ENCODE data around the gene IQGAP2.
A peak's percentile ranks its signal among the peaks of the same experiment; 100 is the strongest.

IQGAP2 gene

DNA sequence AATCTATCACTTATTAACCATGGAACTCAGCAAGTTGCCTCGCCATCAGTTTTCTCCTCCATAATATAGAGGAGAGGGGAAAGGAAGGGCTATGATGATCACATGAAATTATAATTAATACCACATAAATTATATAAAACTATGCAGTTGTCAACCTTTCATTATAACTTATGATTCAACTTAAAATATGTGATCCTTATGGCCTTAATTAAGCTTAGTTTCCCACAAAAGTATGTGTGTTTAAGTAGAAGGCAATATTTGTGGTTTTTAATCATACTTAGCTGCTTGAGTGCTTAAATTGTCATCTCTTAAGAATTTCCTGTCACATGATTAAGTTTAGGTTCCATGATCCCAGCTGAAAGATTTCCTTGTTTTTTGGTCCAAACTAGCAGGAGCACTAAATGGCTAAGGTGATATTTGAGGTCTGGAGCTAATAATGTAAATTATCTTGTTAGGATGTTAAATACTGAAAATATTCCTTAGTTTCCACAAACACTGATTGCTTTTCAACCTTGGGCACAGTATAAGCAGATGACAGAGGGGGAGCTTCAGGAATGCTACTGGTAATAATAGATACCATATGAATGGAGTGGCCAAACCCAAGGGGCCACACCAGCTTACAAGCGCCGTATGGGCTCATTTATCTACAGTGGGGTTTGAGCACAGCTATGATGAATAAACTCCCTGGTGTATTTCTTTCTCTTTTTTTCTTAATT is 286.4 kb downstream of the IQGAP2 start:
- no peak for DNase-seq (ENCODE audit: low spot score)

DNA sequence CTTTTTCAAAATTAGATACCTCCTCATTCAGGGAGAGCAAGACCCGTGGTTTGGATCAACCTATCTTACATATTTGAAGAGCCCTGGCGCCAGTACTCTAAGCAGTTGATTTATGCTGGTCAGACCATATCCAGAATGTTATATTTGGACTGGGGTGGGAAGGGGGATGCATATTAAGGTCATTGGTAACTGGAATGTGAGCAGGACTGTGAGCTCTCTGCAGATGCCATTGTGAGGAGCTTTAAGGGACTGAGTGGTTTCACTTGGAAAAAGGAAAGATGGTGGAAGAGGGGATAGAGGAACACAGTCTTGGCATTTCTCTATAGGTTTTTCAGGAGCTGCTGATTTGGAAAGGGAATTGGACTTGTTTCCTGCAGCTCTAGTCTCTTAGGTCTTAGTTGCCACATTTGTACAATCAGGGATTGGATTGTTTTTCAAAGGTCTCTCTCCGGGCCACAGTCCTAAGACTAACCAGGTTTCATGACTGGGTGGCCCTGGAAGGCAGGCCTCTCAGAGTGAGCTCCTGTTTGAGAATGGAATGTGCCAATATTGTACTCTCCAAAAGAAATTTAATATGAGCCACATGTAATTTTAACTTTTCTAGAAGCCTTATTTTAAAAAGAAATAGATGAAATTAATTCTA is 287.1 kb downstream of the IQGAP2 start:
- DNase-seq (ENCODE audit: low spot score), result no peak

DNA sequence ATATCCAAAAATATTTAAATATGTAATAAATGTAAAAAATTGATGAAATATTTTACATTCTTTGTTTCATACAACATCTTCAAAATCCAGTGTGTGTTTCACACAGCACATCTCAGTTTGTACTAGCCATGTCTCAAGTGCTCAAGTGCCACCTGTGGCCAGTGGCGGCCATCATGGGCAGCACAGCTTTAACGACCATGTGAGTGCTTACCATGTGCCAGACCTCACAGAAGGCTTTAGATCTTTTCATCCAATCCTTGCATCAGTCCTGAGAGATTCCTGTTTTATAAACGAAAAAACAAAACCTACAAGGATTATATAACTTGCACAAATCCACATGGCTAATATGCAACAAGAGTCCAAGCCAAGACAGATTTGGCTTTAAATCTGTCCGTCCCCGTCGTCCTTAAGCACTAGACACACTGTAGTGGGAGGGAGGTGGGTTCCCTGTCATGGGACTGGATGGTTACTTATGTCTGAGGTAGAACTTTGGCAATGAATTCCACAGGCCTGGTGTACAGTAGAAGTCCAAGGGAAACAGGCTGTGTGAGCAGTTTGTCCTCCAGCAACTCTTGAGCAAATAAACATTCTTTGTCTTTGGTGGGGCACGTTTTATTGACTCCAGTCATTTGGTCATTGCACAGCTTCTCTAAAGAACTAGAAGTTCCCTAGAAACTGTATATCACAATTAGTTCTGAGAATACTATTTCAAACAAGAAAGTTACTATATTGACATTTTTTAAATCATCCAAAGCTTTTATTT is 287.8 kb downstream of the IQGAP2 start:
- DNase-seq (ENCODE audit: low spot score), result no peak

GRCh38 chr5:76691467-76692273 is 288.6 kb downstream of the IQGAP2 start:
- DNase-seq (ENCODE audit: low spot score), result no peak

DNA sequence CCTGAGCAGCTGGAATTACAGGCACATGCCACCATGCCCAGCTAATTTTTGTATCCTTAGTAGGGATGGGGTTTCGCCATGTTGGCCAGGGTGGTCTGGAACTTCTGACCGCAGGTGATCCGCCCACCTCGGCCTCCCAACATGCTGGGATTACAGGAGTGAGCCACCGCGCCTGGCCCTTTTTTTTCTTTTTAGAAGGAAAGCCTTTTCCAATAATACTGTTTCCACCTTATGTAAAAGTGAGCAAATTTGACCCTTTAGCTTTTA is 289.1 kb downstream of the IQGAP2 start:
- no peak for DNase-seq (ENCODE audit: low spot score)

- DNase-seq (ENCODE audit: low spot score), result no peak
Measured at GRCh38 chr5:76692651-76693050, 289.6 kb downstream of the IQGAP2 start.

- DNase-seq (ENCODE audit: low spot score), result no peak
Measured at GRCh38 chr5:76693141-76693540, 290.1 kb downstream of the IQGAP2 start.

- no peak for DNase-seq (ENCODE audit: low spot score)
Measured at GRCh38 chr5:76694317-76694716, 291.2 kb downstream of the IQGAP2 start.

DNA sequence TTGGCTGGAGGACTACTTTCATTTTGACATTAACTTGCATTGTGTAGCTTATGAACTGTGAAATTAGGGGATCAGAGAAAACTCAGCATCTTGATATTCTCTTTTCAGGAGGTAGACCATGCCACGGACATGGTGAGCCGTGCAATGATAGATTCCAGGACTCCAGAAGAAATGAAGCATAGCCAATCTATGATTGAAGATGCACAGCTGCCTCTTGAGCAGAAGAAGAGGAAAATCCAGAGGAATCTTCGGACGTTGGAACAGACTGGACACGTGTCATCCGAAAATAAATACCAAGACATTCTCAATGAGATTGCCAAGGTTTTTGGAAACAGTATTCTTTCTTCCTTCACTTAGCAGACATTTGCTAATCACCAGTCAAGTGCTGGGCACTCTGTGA is 292.3 kb downstream of the IQGAP2 start:
- no peak for DNase-seq (ENCODE audit: low spot score)

DNA sequence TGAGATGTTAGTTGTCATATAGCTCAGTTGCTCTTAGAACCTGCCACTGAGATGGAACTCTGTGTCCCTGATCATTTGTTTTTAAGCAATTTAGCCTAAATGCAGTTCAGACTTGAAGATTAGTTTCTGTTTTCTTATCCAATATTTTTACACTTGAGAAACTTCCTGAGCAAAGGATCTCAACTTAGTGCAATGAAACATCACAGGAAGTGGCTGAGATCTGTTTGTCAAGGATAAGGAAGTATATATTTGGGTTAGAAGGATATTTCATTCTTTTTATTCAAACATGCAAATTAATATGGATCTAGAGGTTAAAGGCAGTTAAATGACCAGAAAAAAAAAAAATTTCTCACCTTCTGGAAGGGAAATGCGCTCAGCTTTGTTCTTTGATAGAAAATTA is 293.2 kb downstream of the IQGAP2 start:
- no peak for DNase-seq (ENCODE audit: low spot score)

- no peak for DNase-seq (ENCODE audit: low spot score)
Measured at GRCh38 chr5:76697670-76698069, 294.6 kb downstream of the IQGAP2 start.

DNA sequence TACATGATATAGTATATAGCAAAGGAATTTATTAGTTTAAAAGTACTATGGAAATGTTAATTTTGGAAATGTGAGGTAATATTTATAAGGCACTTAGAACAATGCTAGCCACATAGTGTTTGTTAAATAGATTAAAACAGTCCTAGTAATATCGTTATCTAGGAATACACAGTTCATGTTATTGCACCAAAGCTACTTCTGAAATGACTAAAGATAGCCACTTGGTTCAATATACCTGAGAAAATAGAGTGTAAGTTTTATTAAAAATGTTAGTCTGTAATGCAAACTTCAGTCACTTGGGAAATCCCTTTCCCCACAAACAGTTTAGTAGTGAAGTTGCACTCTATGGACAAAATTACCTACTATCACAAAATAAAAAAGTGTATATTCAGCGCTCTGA is 297.5 kb downstream of the IQGAP2 start:
- no peak for DNase-seq (ENCODE audit: low spot score)

GRCh38 chr5:76701298-76701697 is 298.2 kb downstream of the IQGAP2 start:
- no peak for DNase-seq (ENCODE audit: low spot score)

DNA sequence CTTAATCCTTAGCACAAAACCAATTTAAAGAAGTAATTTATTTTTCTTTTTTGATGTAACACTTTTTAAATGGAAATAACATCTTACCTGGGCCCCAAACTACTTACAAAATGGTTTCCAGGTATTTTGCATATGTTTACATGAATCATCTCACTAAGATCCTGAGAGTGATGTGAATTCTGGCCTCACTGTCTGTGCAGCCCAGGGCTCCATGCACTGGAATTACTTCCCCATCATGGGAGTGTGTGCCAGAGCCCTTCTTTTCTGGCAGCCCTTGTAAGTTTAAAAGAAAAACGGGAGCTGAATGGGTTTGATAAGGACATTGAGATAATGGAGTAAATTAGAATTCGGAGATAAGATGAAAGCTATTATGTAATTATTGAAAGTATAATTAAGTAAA is 300.6 kb downstream of the IQGAP2 start:
- DNase-seq (ENCODE audit: low spot score), result no peak

DNA sequence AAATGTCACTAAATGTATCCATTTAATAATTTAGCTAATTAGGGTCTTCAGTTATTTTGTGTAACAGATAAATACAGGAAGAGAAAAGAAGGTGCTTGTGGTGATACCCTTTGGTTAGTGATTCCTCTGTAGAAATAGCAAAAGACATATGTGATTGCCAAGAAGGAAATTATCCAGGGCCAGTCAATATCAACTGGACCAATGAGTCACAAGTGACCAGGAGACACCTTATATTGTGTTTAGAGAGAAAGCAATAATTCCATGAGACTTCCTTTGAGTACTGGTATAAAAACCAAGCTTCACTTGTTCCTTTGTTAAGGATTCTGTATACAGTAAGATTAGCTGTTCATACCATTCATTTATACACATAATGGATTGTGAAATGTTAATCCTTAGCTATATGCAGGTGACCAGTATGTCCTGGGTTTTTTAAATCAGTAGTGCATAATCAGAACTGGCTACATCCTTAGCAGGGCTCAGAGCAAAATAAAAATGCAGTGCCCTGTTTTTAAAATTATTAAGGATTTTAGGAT is 301.1 kb downstream of the IQGAP2 start:
- DNase-seq (ENCODE audit: low spot score), result no peak

GRCh38 chr5:76705574-76705973 is 302.5 kb downstream of the IQGAP2 start:
- no peak for DNase-seq (ENCODE audit: low spot score)

DNA sequence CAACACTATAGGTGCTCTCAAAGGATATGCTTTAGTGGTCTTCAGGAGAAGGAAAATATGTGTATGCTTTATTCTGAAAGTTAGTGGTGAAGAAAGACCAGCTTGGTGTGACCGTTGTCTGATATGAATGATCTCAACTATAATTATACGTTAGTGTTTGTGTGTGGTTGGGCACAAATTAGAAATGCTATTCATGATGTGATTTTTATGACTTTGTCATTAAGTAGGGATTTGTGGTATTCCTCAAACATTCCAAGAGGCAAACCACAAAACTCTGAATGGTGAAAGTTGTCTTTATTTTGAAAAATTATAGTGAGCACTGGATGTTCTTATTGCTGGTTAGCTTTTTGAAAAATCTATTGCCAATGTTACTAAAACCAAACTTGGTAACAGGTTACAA is 306.7 kb downstream of the IQGAP2 start:
- DNase-seq (ENCODE audit: low spot score), result no peak

GRCh38 chr5:76710991-76711390 is 307.9 kb downstream of the IQGAP2 start:
- no peak for DNase-seq (ENCODE audit: low spot score)

GRCh38 chr5:76714751-76715485 is 311.8 kb downstream of the IQGAP2 start:
- DNase-seq (ENCODE audit: low spot score), result no peak

DNA sequence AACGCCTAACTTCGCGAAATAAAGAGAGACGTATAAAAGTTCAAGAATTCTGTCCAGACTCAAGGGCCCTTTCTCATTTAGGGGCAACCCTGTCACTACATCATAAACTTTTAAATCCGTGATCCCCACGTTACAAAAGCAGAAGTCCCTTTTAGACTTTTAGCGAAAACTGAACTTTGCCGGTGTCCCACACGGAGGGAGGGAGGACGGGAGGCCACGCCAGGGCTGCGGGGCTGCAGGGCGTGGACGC is 312.3 kb downstream of the IQGAP2 start:
- no peak for DNase-seq (ENCODE audit: low spot score)

DNA sequence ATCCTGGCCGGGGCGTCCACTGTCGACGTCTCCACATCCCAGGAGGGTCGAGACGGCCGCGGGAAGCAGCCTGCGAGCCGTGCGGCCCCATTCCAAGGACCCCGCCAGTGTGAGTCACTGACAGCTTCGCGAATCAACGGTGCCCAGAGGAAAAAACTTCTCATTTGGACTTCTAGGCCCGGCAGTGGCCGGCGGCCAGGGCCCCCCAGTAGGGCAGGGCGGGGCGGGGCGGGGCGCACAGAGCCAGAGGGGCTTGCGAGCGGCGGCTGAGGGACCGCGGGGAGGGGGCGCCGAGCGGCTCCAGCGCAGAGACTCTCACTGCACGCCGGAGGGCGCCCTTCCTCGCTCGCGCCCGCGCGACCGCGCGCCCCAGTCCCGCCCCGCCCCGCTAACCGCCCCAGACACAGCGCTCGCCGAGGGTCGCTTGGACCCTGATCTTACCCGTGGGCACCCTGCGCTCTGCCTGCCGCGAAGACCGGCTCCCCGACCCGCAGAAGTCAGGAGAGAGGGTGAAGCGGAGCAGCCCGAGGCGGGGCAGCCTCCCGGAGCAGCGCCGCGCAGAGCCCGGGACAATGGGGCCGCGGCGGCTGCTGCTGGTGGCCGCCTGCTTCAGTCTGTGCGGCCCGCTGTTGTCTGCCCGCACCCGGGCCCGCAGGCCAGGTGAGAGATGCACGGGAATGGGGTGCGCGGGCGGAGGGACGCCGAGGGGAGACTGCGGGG is 312.8 kb downstream of the IQGAP2 start, which contains the start of gene F2R:
Gene F2R, plus strand, starts transcription at position 391 of the 720 bp plus-strand sequence. Its CDS starts 182 bp downstream, at position 573.
- peak; percentile 41 for DNase-seq (ENCODE audit: low spot score)

Measured in NAMALWA (cell line).